IMR-90 (cell line): Measurements from ENCODE around the gene SLC7A9. TPM values are rescaled to one million over a fixed set of nuclear protein-coding genes. Genes with fewer than 3 reads are reported as not detected.

Experiments used
- ATAC-seq: fragments of 200-7000 bp; cut with Tn5 transposase; 2 replicates; pipeline ENCODE4 v1.9.1; 2020; ENCODE audit warnings: low read depth, mild to moderate bottlenecking, moderate library complexity
- BruUV-seq: library from RNA; stranded (reverse); fragments of 400-500 nt; replicated peaks from 2 replicates; lab custom pipeline; 2021; lab: Mats Ljungman, UMichigan
- CTCF ChIA-PET: fragments of 300-600 bp; formaldehyde crosslinking; extraction: SDS; loops from one replicate; lab custom pipeline; 2021; ENCODE audit warnings: antibody characterized with exemption; lab: Yijun Ruan, JAX
- POLR2A ChIA-PET: fragments of 300-600 bp; sonication (Branson Sonifier 250); formaldehyde crosslinking; loops from one replicate; lab custom pipeline; 2022; ENCODE audit warnings: antibody characterized with exemption; ENCODE audit not compliant: unreplicated experiment; lab: Charles Lee
- DNase-seq: peaks from one replicate; pipeline ENCODE4 v3.0.0; 2013
- H2AFZ ChIP-seq: replicated peaks from 2 replicates; pipeline ENCODE3; 2013; ENCODE audit warnings: low read length, mild to moderate bottlenecking; ENCODE audit not compliant: poor library complexity
- H2AK5ac ChIP-seq: 2 replicates; pipeline ENCODE4 v1.6.1; 2013; ENCODE audit warnings: low read depth, low read length, inconsistent platforms
- H2AK9ac ChIP-seq: replicated peaks from 2 replicates; pipeline ENCODE3; 2013; ENCODE audit warnings: mild to moderate bottlenecking, low read depth, low read length, moderate library complexity; ENCODE audit not compliant: poor library complexity
- H2BK120ac ChIP-seq: 2 replicates; pipeline ENCODE4 v1.6.1; 2013; ENCODE audit warnings: low read depth, low read length, inconsistent platforms
- H2BK15ac ChIP-seq: 3 replicates; pipeline ENCODE4 v1.6.1; 2013; ENCODE audit warnings: low read depth, low read length, inconsistent platforms
- H2BK20ac ChIP-seq: 2 replicates; pipeline ENCODE4 v1.6.1; 2013; ENCODE audit warnings: low read depth, mild to moderate bottlenecking, inconsistent platforms, low read length, moderate library complexity
- H2BK5ac ChIP-seq: 2 replicates; pipeline ENCODE4 v1.6.1; 2013; ENCODE audit warnings: mild to moderate bottlenecking, low read depth, low read length, inconsistent platforms; ENCODE audit not compliant: poor library complexity, severe bottlenecking
- H3K14ac ChIP-seq: replicated peaks from 2 replicates; pipeline ENCODE4 v1.6.1; 2013; ENCODE audit warnings: low read depth, low read length, inconsistent platforms
- H3K18ac ChIP-seq: 2 replicates; pipeline ENCODE4 v1.6.1; 2013; ENCODE audit warnings: low read depth, low read length, control low read depth
- H3K23ac ChIP-seq: 2 replicates; pipeline ENCODE4 v1.6.1; 2013; ENCODE audit warnings: low read depth, low read length, inconsistent platforms
- H3K27ac ChIP-seq: 2 replicates; pipeline ENCODE4 v1.5.1; 2013; ENCODE audit warnings: mild to moderate bottlenecking, control low read depth, low read length; ENCODE audit not compliant: insufficient read depth
- H3K27me3 ChIP-seq: 2 replicates; pipeline ENCODE4 v1.6.1; 2013; ENCODE audit warnings: low read length; ENCODE audit not compliant: control insufficient read depth, insufficient read depth
- H3K36me3 ChIP-seq: 2 replicates; pipeline ENCODE4 v1.6.1; 2013; ENCODE audit warnings: low read length, mixed read lengths; ENCODE audit not compliant: control insufficient read depth, insufficient read depth
- H3K4ac ChIP-seq: 2 replicates; pipeline ENCODE4 v1.6.1; 2013; ENCODE audit warnings: low read depth, low read length, inconsistent platforms
- H3K4me1 ChIP-seq: 2 replicates; pipeline ENCODE4 v1.6.1; 2013; ENCODE audit warnings: low read length, mixed read lengths; ENCODE audit not compliant: control insufficient read depth, insufficient read depth
- H3K4me2 ChIP-seq: 2 replicates; pipeline ENCODE4 v1.6.1; 2013; ENCODE audit warnings: low read depth, mild to moderate bottlenecking, control low read depth, low read length, moderate library complexity
- H3K4me3 ChIP-seq: 2 replicates; pipeline ENCODE4 v1.5.1; 2013; ENCODE audit warnings: low read depth, mild to moderate bottlenecking, control low read depth, low read length, moderate library complexity; ENCODE audit not compliant: insufficient read depth
- H3K56ac ChIP-seq: 2 replicates; pipeline ENCODE4 v1.6.1; 2013; ENCODE audit warnings: low read length, inconsistent platforms; ENCODE audit not compliant: insufficient read depth; ENCODE audit errors: extremely low read depth
- H3K79me1 ChIP-seq, 2 experiments: 2 replicates each; pipeline ENCODE4 v1.6.1; 2013; ENCODE audit warnings: low read length in 2 of 2, inconsistent platforms in 1 of 2, low read depth in 1 of 2
- H3K9ac ChIP-seq: 2 replicates; pipeline ENCODE4 v1.6.1; 2013; ENCODE audit warnings: low read depth, low read length, control low read depth
- H3K9me1 ChIP-seq: 2 replicates; pipeline ENCODE4 v1.6.1; 2013; ENCODE audit warnings: low read length, inconsistent platforms; ENCODE audit not compliant: insufficient read depth
- H3K9me3 ChIP-seq: 2 replicates; pipeline ENCODE4 v1.6.1; 2013; ENCODE audit warnings: low read length; ENCODE audit not compliant: control insufficient read depth, insufficient read depth
- H4K20me1 ChIP-seq: 2 replicates; pipeline ENCODE4 v1.6.1; 2013; ENCODE audit warnings: low read length, inconsistent platforms; ENCODE audit not compliant: insufficient read depth
- H4K5ac ChIP-seq: 2 replicates; pipeline ENCODE4 v1.6.1; 2013; ENCODE audit warnings: mild to moderate bottlenecking, low read depth, low read length, control low read depth
- H4K8ac ChIP-seq, 2 experiments: 2 replicates each; pipeline ENCODE4 v1.6.1; 2013; ENCODE audit warnings: low read depth in 2 of 2, low read length in 2 of 2, control low read depth in 1 of 2, inconsistent platforms in 1 of 2
- H4K91ac ChIP-seq: 2 replicates; pipeline ENCODE4 v1.6.1; 2013; ENCODE audit warnings: low read depth, low read length, inconsistent platforms; ENCODE audit not compliant: insufficient read depth
- BHLHE40 ChIP-seq: fragments of 150-350 bp; IDR thresholded peaks from 2 replicates; pipeline ENCODE4 v1.6.1; 2016; ENCODE audit warnings: mild to moderate bottlenecking, low read depth, low read length
- CEBPB ChIP-seq: IDR thresholded peaks from 2 replicates; pipeline ENCODE4 v1.6.1; 2012; ENCODE audit warnings: low read depth, low read length, improper control_type of control experiment
- CHD1 ChIP-seq: IDR thresholded peaks from 2 replicates; pipeline ENCODE4 v1.6.1; 2012; ENCODE audit warnings: low read depth, low read length, improper control_type of control experiment
- FOS ChIP-seq: fragments of 150-350 bp; IDR thresholded peaks from 2 replicates; pipeline ENCODE4 v1.6.1; 2016; ENCODE audit warnings: low read depth, low read length
- MAFK ChIP-seq: IDR thresholded peaks from 2 replicates; pipeline ENCODE4 v1.6.1; 2012; ENCODE audit warnings: low read depth, low read length, improper control_type of control experiment
- MAZ ChIP-seq: IDR thresholded peaks from 2 replicates; pipeline ENCODE4 v1.6.1; 2012; ENCODE audit warnings: low read depth, mild to moderate bottlenecking, low read length, improper control_type of control experiment, moderate library complexity, borderline replicate concordance
- MXI1 ChIP-seq: IDR thresholded peaks from 2 replicates; pipeline ENCODE4 v1.6.1; 2012; ENCODE audit warnings: low read depth, mild to moderate bottlenecking, low read length, moderate library complexity, borderline replicate concordance
- NFE2L2 ChIP-seq: fragments of 150-350 bp; IDR thresholded peaks from 2 replicates; pipeline ENCODE4 v1.6.1; 2016; ENCODE audit warnings: low read depth, mild to moderate bottlenecking, low read length
- POLR2A ChIP-seq: IDR thresholded peaks from 2 replicates; pipeline ENCODE4 v1.6.1; 2012; ENCODE audit warnings: mild to moderate bottlenecking, low read depth, low read length
- RAD21 ChIP-seq: IDR thresholded peaks from 2 replicates; pipeline ENCODE4 v1.6.1; 2012; ENCODE audit warnings: low read length, improper control_type of control experiment
- RCOR1 ChIP-seq: IDR thresholded peaks from 2 replicates; pipeline ENCODE4 v1.6.1; 2012; ENCODE audit warnings: mild to moderate bottlenecking, low read length, improper control_type of control experiment; ENCODE audit not compliant: insufficient replicate concordance
- RFX5 ChIP-seq: IDR thresholded peaks from 2 replicates; pipeline ENCODE4 v1.8.0; 2012; ENCODE audit warnings: low read depth, mild to moderate bottlenecking, low read length, moderate library complexity
- SMC3 ChIP-seq: fragments of 150-350 bp; IDR thresholded peaks from 2 replicates; pipeline ENCODE4 v1.6.1; 2016; ENCODE audit warnings: low read depth, mild to moderate bottlenecking, antibody characterized with exemption, low read length, moderate library complexity
- WGBS, 2 experiments: methylation state at CpG; one replicate each; pipeline versions ENCODE4 v1.1.5 to v1.1.7; 2013; ENCODE audit warnings: missing lambda C conversion rate in 2 of 2; ENCODE audit not compliant: insufficient read length in 1 of 2; ENCODE audit errors: extremely low coverage in 2 of 2; 5-methylcytosine and 5-hydroxymethylcytosine counted together
- dilution Hi-C: fragments of 300-500 bp; cut with HindIII; formaldehyde crosslinking; loops from one replicate; pipeline ENCODE4 v1.14.3; 2018; ENCODE audit warnings: low sequenced_read_pairs; ENCODE audit not compliant: unreplicated experiment
- in situ Hi-C: fragments of 300-500 bp; cut with MboI; formaldehyde crosslinking; loops from 3 replicates; pipeline ENCODE4 v1.14.3; 2019; ENCODE audit warnings: low sequenced_read_pairs, inconsistent platforms, mixed read lengths
- intact Hi-C: fragments of 100-400 bp; cut with micrococcal nuclease; formaldehyde crosslinking; loops from 2 replicates; pipeline ENCODE4 v1.10.0; 2022
- polyA plus RNA-seq, 3 experiments: library from polyadenylated mRNA; depleted of rRNA; stranded (reverse); fragments of >200 nt; gene quantifications; 2 replicates each; pipeline ENCODE4 v1.2.3, GENCODE V29; 2012; ENCODE audit warnings: low replicate concordance in 1 of 3
- total RNA-seq: library from RNA; depleted of rRNA; stranded (reverse); fragments of >200 nt; gene quantifications from 2 replicates; pipeline ENCODE4 v1.2.3, GENCODE V29; 2012
- TF ChIP-seq, protein P1 (sequence below): conservative IDR thresholded peaks from 2 replicates; pipeline ENCODE4 v1.5.1; 2012; ENCODE audit warnings: mild to moderate bottlenecking, low read depth, low read length, improper control_type of control experiment
- TF ChIP-seq, protein P2 (sequence below): fragments of 150-350 bp; IDR thresholded peaks from 2 replicates; pipeline ENCODE4 v1.6.1; 2016; ENCODE audit warnings: low read depth, mild to moderate bottlenecking, low read length, moderate library complexity, borderline replicate concordance
- TF ChIP-seq, protein P3 (sequence below): fragments of 150-350 bp; IDR thresholded peaks from 2 replicates; pipeline ENCODE4 v1.6.1; 2017; ENCODE audit warnings: mild to moderate bottlenecking, antibody characterized with exemption, low read length, low read depth

Gene SLC7A9
- total and polyA plus RNA-seq, 2 of the 4 experiments (the other 2 are of a cell fraction): not detected

DNA sequence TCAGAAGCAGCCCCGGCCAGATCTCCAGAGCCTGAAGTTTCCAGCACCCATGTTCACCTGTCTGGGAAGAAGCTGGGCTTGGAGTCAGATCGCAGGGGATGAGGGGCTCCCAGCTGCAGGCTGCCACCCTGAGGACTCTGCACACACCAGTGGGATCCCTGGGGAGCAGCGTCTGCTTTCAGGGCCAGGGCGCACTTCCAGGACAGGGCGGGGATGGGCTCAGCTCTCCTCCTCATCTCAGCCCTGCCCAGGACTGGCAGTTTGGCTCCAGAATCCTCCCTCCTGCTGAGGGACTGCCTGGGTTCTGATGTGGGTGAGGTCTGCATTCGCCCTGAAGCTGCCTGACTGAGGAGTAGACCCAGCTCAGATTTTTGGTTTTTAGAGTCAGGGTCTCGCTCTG, 3.5 kb downstream of the SLC7A9 start:
- no peak overlapping the region for H3K56ac ChIP-seq
- dilution Hi-C loops: no loop called here
- no peaks in the 10 kb centered on the region for H3K79me1 ChIP-seq
- no peak overlapping the region for H2BK5ac ChIP-seq
- H3K23ac ChIP-seq: no peak overlapping the region
- H3K18ac ChIP-seq: no peak overlapping the region
- H4K20me1 ChIP-seq: no peaks in the 10 kb centered on the region
- no peak overlapping the region for H2AK9ac ChIP-seq
- H3K9me3 ChIP-seq: no peaks in the 10 kb centered on the region
- H3K9ac ChIP-seq: no peak overlapping the region
- no peaks in the 10 kb centered on the region for H3K27me3 ChIP-seq
- H4K5ac ChIP-seq: no peak overlapping the region
- BruUV-seq: no TSS peak
- no peak overlapping the region for H2BK120ac ChIP-seq
- no peak overlapping the region for H2BK20ac ChIP-seq
- H3K4me3 ChIP-seq: no peak overlapping the region
- no peak overlapping the region for H2AK5ac ChIP-seq
- no peak overlapping the region for H3K27ac ChIP-seq
- H2BK15ac ChIP-seq: no peak overlapping the region
- no peak for TF ChIP-seq SMC3
- TF ChIP-seq, protein P1, sequence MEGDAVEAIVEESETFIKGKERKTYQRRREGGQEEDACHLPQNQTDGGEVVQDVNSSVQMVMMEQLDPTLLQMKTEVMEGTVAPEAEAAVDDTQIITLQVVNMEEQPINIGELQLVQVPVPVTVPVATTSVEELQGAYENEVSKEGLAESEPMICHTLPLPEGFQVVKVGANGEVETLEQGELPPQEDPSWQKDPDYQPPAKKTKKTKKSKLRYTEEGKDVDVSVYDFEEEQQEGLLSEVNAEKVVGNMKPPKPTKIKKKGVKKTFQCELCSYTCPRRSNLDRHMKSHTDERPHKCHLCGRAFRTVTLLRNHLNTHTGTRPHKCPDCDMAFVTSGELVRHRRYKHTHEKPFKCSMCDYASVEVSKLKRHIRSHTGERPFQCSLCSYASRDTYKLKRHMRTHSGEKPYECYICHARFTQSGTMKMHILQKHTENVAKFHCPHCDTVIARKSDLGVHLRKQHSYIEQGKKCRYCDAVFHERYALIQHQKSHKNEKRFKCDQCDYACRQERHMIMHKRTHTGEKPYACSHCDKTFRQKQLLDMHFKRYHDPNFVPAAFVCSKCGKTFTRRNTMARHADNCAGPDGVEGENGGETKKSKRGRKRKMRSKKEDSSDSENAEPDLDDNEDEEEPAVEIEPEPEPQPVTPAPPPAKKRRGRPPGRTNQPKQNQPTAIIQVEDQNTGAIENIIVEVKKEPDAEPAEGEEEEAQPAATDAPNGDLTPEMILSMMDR: no peak
- TF ChIP-seq MAZ: no peak
- TF ChIP-seq RCOR1: no peak
- TF ChIP-seq, protein P2, sequence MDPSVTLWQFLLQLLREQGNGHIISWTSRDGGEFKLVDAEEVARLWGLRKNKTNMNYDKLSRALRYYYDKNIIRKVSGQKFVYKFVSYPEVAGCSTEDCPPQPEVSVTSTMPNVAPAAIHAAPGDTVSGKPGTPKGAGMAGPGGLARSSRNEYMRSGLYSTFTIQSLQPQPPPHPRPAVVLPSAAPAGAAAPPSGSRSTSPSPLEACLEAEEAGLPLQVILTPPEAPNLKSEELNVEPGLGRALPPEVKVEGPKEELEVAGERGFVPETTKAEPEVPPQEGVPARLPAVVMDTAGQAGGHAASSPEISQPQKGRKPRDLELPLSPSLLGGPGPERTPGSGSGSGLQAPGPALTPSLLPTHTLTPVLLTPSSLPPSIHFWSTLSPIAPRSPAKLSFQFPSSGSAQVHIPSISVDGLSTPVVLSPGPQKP: no peak
- no peak for TF ChIP-seq RFX5
- no peak for TF ChIP-seq RAD21
- no peak for TF ChIP-seq NFE2L2
- TF ChIP-seq CEBPB: no peak
- TF ChIP-seq FOS: no peak
- no peak for TF ChIP-seq MAFK
- TF ChIP-seq CHD1: no peak
- no peak for TF ChIP-seq POLR2A
- TF ChIP-seq BHLHE40: no peak
- TF ChIP-seq, protein P3, sequence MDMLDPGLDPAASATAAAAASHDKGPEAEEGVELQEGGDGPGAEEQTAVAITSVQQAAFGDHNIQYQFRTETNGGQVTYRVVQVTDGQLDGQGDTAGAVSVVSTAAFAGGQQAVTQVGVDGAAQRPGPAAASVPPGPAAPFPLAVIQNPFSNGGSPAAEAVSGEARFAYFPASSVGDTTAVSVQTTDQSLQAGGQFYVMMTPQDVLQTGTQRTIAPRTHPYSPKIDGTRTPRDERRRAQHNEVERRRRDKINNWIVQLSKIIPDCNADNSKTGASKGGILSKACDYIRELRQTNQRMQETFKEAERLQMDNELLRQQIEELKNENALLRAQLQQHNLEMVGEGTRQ: no peak
- no peak for TF ChIP-seq MXI1
- H3K36me3 ChIP-seq: no peaks in the 10 kb centered on the region
- 40% methylated on average over 1 of the region's 7 CpGs; no CpG with 5 or more reads in 1 of the 2 experiments for WGBS, 2 experiments
- no peaks in the 10 kb centered on the region for H3K4me1 ChIP-seq
- no peak overlapping the region for H3K14ac ChIP-seq
- CTCF ChIA-PET: interaction anchor here (0.6 kb wide), 1 partner anchor 444 kb away, joined by 3 read pairs; no protein-coding TSS in a partner anchor
- H2AFZ ChIP-seq: no peak overlapping the region
- ATAC-seq (no peak), DNase-seq (no peak)
- POLR2A ChIA-PET: no interaction called here
- H3K4me2 ChIP-seq: no peak overlapping the region
- H3K9me1 ChIP-seq: no peaks in the 10 kb centered on the region
- H3K4ac ChIP-seq: no peak overlapping the region
- intact Hi-C loops: no loop called here
- H4K8ac ChIP-seq: no peak overlapping the region
- in situ Hi-C loops: no loop called here
- H4K91ac ChIP-seq: no peak overlapping the region
